ENCODE results near the gene MGAT5. TPM values are rescaled to one million over a fixed set of nuclear protein-coding genes. Genes with fewer than 3 reads are reported as not detected.

The MGAT5 gene
- polyA plus RNA-seq, 4 donors: 5.6 to 27.4 (median 12.3) TPM

DNA sequence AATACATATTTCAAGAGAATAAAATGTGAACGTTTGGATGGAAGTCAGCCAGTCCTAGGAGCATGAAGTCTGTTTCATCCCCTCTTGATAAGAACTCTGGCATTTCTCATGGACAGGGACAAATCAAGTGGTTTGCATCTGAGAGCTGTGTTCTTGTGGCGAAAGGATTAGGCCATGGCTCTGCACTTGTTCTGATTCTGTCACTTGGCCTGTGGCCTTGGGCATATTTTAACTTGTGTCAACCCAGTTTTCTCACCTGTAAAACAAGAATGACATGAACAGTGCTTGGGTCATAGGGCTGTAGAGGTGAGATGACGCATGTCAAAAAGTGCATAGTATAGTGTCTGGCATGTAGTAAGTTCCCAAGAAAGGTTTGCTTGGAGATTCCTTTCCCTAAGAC is 125.8 kb downstream of the MGAT5 start:
- H3K4me3 ChIP-seq (ENCODE audit: low read depth in 1 of 3, low read length in 3 of 3): no peak overlapping the region
- H3K36me3 ChIP-seq (ENCODE audit: control insufficient read depth in 3 of 3, insufficient read depth in 2 of 3, low read depth in 1 of 3, low read length in 3 of 3): peaks cover 0 to 12% (median 11%) of the 10 kb centered on the region in 3 donors
- no peaks in the 10 kb centered on the region for H3K9me3 ChIP-seq (ENCODE audit: control insufficient read depth in 2 of 2, insufficient read depth in 1 of 2, low read depth in 1 of 2, low read length in 1 of 2)
- FAIRE-seq (no peak), DNase-seq (no peak)
- H3K27ac ChIP-seq (ENCODE audit: low read depth in 1 of 3, low read length in 2 of 3): no peak overlapping the region
- 82 to 92% (median 85%) methylated on average over 3 of the region's 3 CpGs for WGBS, 3 donors
- no peaks in the 10 kb centered on the region for H3K27me3 ChIP-seq (ENCODE audit: control insufficient read depth in 3 of 3, insufficient read depth in 3 of 3, low read length in 3 of 3)
- H3K4me1 ChIP-seq (ENCODE audit: control insufficient read depth in 3 of 3, insufficient read depth in 2 of 3, low read depth in 1 of 3, low read length in 2 of 3): no peaks in the 10 kb centered on the region

DNA sequence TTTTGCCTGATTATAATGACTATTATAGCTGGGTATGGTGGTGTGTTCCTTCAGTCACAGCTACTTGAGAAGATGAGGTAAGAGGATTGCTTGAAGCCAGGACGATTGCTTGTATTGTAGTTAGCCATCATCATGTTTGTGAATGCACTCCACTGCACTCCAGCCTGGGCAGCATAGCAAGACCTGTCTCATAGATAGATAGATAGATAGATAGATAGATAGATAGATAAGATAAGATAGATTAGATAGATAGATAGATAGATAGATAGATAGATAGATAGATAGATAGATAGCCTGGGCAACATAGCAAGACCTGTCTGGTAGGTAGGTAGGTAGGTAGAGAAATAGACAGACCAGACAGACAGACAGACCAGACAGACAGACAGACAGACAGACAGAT is 127.3 kb downstream of the MGAT5 start:
- DNase-seq: no peak
- no peaks in the 10 kb centered on the region for H3K27me3 ChIP-seq (ENCODE audit: control insufficient read depth in 3 of 3, insufficient read depth in 3 of 3, low read length in 3 of 3)
- H3K4me1 ChIP-seq (ENCODE audit: control insufficient read depth in 3 of 3, insufficient read depth in 2 of 3, low read depth in 1 of 3, low read length in 2 of 3): no peaks in the 10 kb centered on the region
- 78 to 89% (median 83%) methylated on average over 1 of the region's 1 CpG for WGBS, 3 donors
- H3K4me3 ChIP-seq (ENCODE audit: low read depth in 1 of 3, low read length in 3 of 3): no peak overlapping the region
- H3K27ac ChIP-seq (ENCODE audit: low read depth in 1 of 3, low read length in 2 of 3): no peak overlapping the region
- H3K9me3 ChIP-seq (ENCODE audit: control insufficient read depth in 2 of 2, insufficient read depth in 1 of 2, low read depth in 1 of 2, low read length in 1 of 2): no peaks in the 10 kb centered on the region
- no peak for FAIRE-seq
- H3K36me3 ChIP-seq (ENCODE audit: control insufficient read depth in 3 of 3, insufficient read depth in 2 of 3, low read depth in 1 of 3, low read length in 3 of 3): peaks cover 0 to 11% (median 10%) of the 10 kb centered on the region in 3 donors

DNA sequence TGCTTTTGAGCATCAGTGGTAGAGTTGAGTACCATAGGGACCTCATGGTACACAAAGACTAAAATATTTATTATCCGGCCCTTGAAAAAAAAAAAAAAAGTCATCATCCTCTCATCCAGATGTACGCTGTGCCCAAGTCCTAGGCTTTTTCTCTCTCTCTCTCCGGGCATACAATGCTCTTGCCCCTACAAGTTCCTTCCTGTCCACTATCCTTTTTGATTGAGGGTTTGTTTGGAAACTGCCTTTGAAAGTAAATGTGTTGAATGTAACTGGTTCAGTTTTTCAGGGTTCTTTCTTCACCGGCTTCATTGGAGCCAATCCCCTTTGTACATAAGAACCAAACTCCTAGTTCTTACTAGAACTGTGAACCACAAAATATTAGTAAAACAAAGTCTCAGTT is 130.3 kb downstream of the MGAT5 start:
- H3K9me3 ChIP-seq (ENCODE audit: control insufficient read depth in 2 of 2, insufficient read depth in 1 of 2, low read depth in 1 of 2, low read length in 1 of 2): no peaks in the 10 kb centered on the region
- no peaks in the 10 kb centered on the region for H3K27me3 ChIP-seq (ENCODE audit: control insufficient read depth in 3 of 3, insufficient read depth in 3 of 3, low read length in 3 of 3)
- no peak for FAIRE-seq
- H3K36me3 ChIP-seq (ENCODE audit: control insufficient read depth in 3 of 3, insufficient read depth in 2 of 3, low read depth in 1 of 3, low read length in 3 of 3): peaks cover 0 to 3% (median 2%) of the 10 kb centered on the region in 3 donors
- DNase-seq: no peak
- H3K27ac ChIP-seq (ENCODE audit: low read depth in 1 of 3, low read length in 2 of 3): no peak overlapping the region
- H3K4me3 ChIP-seq (ENCODE audit: low read depth in 1 of 3, low read length in 3 of 3): no peak overlapping the region
- WGBS, 3 donors: 94 to 99% (median 98%) methylated on average over 4 of the region's 4 CpGs
- no peaks in the 10 kb centered on the region for H3K4me1 ChIP-seq (ENCODE audit: control insufficient read depth in 3 of 3, insufficient read depth in 2 of 3, low read depth in 1 of 3, low read length in 2 of 3)

DNA sequence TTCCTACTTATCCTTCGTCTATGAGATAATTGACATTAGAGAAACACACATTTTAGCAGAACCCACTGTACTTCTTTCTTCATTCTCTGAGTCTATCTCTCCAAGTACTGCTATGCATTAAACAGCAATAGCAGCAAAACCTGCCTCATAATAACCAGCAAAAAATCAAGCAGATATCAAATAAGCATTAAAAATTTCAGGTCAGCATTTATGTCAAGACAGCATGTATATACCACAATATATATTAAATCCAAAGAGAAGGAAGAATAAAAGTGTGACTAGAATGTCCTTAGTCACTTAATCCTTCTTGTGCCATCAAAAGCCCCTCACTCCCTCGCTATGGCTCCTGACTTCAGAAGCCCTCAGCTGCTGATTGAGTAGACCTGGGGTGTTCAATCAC is 131.3 kb downstream of the MGAT5 start:
- WGBS, 3 donors: 75 to 97% (median 90%) methylated on average over 2 of the region's 2 CpGs

GRCh38 chr2:134386310-134386709 is 132.4 kb downstream of the MGAT5 start:
- no peak for FAIRE-seq

More for the DNA sequence above, 131.3 kb downstream of the MGAT5 start:
- Histone ChIP-seq H3K4me3 (ENCODE audit: low read depth in 1 of 3, low read length in 3 of 3) (no peak overlapping the region), H3K36me3 (ENCODE audit: control insufficient read depth in 3 of 3, insufficient read depth in 2 of 3, low read depth in 1 of 3, low read length in 3 of 3) (no peaks in the 10 kb centered on the region), H3K4me1 (ENCODE audit: control insufficient read depth in 3 of 3, insufficient read depth in 2 of 3, low read depth in 1 of 3, low read length in 2 of 3) (no peaks in the 10 kb centered on the region), H3K9me3 (ENCODE audit: control insufficient read depth in 2 of 2, insufficient read depth in 1 of 2, low read depth in 1 of 2, low read length in 1 of 2) (no peaks in the 10 kb centered on the region), H3K27ac (ENCODE audit: low read depth in 1 of 3, low read length in 2 of 3) (no peak overlapping the region), H3K27me3 (ENCODE audit: control insufficient read depth in 3 of 3, insufficient read depth in 3 of 3, low read length in 3 of 3) (no peaks in the 10 kb centered on the region)
- FAIRE-seq: no peak
- DNase-seq: no peak

DNA sequence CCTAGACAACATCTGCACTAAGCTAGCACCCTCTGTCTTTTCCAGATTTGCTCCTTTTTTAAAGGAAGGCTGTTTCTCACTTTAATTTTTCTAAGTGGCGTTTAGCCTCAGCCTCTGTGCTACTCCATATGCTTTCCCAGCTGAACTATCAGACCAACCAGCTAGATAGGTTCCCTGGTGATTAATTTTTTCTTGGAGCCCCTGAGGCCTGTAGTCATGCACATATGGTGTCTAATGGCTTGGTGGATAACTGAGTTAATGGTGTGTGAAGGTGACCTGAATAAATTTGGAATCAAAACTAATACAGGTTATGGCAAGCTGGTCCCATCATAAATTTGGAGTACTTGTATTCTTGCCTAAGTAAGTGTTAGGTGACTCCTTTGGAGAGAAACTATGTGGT is 135.5 kb downstream of the MGAT5 start:
- Histone ChIP-seq H3K9me3 (ENCODE audit: control insufficient read depth in 2 of 2, insufficient read depth in 1 of 2, low read depth in 1 of 2, low read length in 1 of 2) (peaks cover 0 to 2% of the 10 kb centered on the region in 2 donors), H3K4me1 (ENCODE audit: control insufficient read depth in 3 of 3, insufficient read depth in 2 of 3, low read depth in 1 of 3, low read length in 2 of 3) (peaks cover 9 to 20% (median 20%) of the 10 kb centered on the region in 3 donors), H3K27ac (ENCODE audit: low read depth in 1 of 3, low read length in 2 of 3) (no peak overlapping the region), H3K4me3 (ENCODE audit: low read depth in 1 of 3, low read length in 3 of 3) (no peak overlapping the region), H3K27me3 (ENCODE audit: control insufficient read depth in 3 of 3, insufficient read depth in 3 of 3, low read length in 3 of 3) (no peaks in the 10 kb centered on the region), H3K36me3 (ENCODE audit: control insufficient read depth in 3 of 3, insufficient read depth in 2 of 3, low read depth in 1 of 3, low read length in 3 of 3) (no peaks in the 10 kb centered on the region)
- FAIRE-seq (no peak), DNase-seq (no peak)
- 88 to 100% (median 99%) methylated on average over 1 of the region's 1 CpG for WGBS, 3 donors

More at GRCh38 chr2:134386310-134386709, 132.4 kb downstream of the MGAT5 start:
- 96 to 98% (median 97%) methylated on average over 3 of the region's 3 CpGs for WGBS, 3 donors
- no peak for DNase-seq
- Histone ChIP-seq H3K27ac (ENCODE audit: low read depth in 1 of 3, low read length in 2 of 3) (no peak overlapping the region), H3K4me1 (ENCODE audit: control insufficient read depth in 3 of 3, insufficient read depth in 2 of 3, low read depth in 1 of 3, low read length in 2 of 3) (peaks cover 0 to 3% (median 2%) of the 10 kb centered on the region in 3 donors), H3K27me3 (ENCODE audit: control insufficient read depth in 3 of 3, insufficient read depth in 3 of 3, low read length in 3 of 3) (no peaks in the 10 kb centered on the region), H3K9me3 (ENCODE audit: control insufficient read depth in 2 of 2, insufficient read depth in 1 of 2, low read depth in 1 of 2, low read length in 1 of 2) (peaks cover 0 to 2% of the 10 kb centered on the region in 2 donors), H3K36me3 (ENCODE audit: control insufficient read depth in 3 of 3, insufficient read depth in 2 of 3, low read depth in 1 of 3, low read length in 3 of 3) (no peaks in the 10 kb centered on the region), H3K4me3 (ENCODE audit: low read depth in 1 of 3, low read length in 3 of 3) (no peak overlapping the region)

- H3K4me1 ChIP-seq (ENCODE audit: control insufficient read depth in 3 of 3, insufficient read depth in 2 of 3, low read depth in 1 of 3, low read length in 2 of 3): peaks cover 13 to 28% (median 20%) of the 10 kb centered on the region in 3 donors
- WGBS, 3 donors: 26 to 51% (median 30%) methylated on average over 2 of the region's 2 CpGs
- DNase-seq: peak; percentile 57 to 96
Measured at GRCh38 chr2:134391751-134392160, 137.9 kb downstream of the MGAT5 start.

GRCh38 chr2:134392442-134393074 is 138.7 kb downstream of the MGAT5 start:
- peak overlapping the region; percentile 17 to 41 (median 18) for H3K27ac ChIP-seq (ENCODE audit: low read depth in 1 of 3, low read length in 2 of 3)
- peaks cover 0 to 3% (median 2%) of the 10 kb centered on the region in 3 donors for H3K36me3 ChIP-seq (ENCODE audit: control insufficient read depth in 3 of 3, insufficient read depth in 2 of 3, low read depth in 1 of 3, low read length in 3 of 3)
- DNase-seq: no peak
- H3K27me3 ChIP-seq (ENCODE audit: control insufficient read depth in 3 of 3, insufficient read depth in 3 of 3, low read length in 3 of 3): no peaks in the 10 kb centered on the region
- peaks cover 0 to 2% of the 10 kb centered on the region in 2 donors for H3K9me3 ChIP-seq (ENCODE audit: control insufficient read depth in 2 of 2, insufficient read depth in 1 of 2, low read depth in 1 of 2, low read length in 1 of 2)
- no peak for FAIRE-seq
- H3K4me3 ChIP-seq (ENCODE audit: low read depth in 1 of 3, low read length in 3 of 3): no peak overlapping the region
- WGBS, 3 donors: 31 to 61% (median 51%) methylated on average over 7 of the region's 7 CpGs
- peaks cover 16 to 30% (median 26%) of the 10 kb centered on the region in 3 donors for H3K4me1 ChIP-seq (ENCODE audit: control insufficient read depth in 3 of 3, insufficient read depth in 2 of 3, low read depth in 1 of 3, low read length in 2 of 3)

More at GRCh38 chr2:134391751-134392160, 137.9 kb downstream of the MGAT5 start:
- Histone ChIP-seq H3K27me3 (ENCODE audit: control insufficient read depth in 3 of 3, insufficient read depth in 3 of 3, low read length in 3 of 3) (no peaks in the 10 kb centered on the region), H3K9me3 (ENCODE audit: control insufficient read depth in 2 of 2, insufficient read depth in 1 of 2, low read depth in 1 of 2, low read length in 1 of 2) (peaks cover 0 to 2% of the 10 kb centered on the region in 2 donors), H3K27ac (ENCODE audit: low read depth in 1 of 3, low read length in 2 of 3) (peak overlapping the region in 2 of 3 donors; percentile 5 to 78), H3K4me3 (ENCODE audit: low read depth in 1 of 3, low read length in 3 of 3) (no peak overlapping the region), H3K36me3 (ENCODE audit: control insufficient read depth in 3 of 3, insufficient read depth in 2 of 3, low read depth in 1 of 3, low read length in 3 of 3) (no peaks in the 10 kb centered on the region)
- peak; percentile 10 for FAIRE-seq

All from small intestine (tissue), 7 donors.